ENCODE data around the gene POC1A. TPM values are rescaled to one million over a fixed set of nuclear protein-coding genes. Genes with fewer than 3 reads are reported as not detected.

The POC1A gene
- total and polyA plus RNA-seq, 2 donors (not counting 3 experiments of a cell fraction or from before 2014, with no cell fraction given) = 14.8 to 19.4 TPM

DNA sequence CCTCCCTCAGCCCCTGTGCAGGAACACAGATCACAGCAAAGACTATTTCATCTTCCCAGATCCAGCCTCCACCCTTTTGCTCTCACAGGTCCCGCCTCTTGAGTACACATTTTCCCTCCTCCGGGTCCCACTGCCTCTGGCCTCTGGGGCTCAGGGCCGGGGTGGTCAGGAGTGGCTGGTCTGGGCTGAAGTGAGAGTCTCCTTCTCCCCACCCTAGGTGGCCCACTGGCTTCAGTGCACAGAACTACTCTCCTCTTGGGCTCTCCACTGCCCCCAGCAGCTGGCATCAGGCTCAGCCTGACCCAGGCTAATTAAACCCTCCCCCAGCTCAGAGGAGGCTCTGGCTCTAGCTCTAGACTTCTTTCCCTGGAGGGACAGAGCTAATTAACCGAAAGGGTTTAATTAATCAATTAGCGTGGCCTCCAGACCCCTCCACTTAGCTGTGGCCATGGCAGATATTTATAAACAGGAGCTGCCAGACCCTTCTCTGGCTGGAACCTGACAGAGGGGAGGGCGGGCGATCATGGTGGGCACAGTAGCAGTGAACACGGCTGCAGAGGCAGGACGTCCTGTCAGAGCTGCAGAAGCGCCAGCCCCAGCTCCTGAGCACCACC is 113.0 kb downstream of the POC1A start:
- H2AFZ ChIP-seq (ENCODE audit: low read depth, low read length) = no peak overlapping the region
- dilution Hi-C loops (cut with MboI; ENCODE audit: extremely low pct_ligation_motif_present, low sequenced_read_pairs) = no loop called here

GRCh38 chr3:52040600-52040999 is 113.6 kb downstream of the POC1A start:
- Histone ChIP-seq H2AFZ (ENCODE audit: low read depth, low read length) (no peak overlapping the region), H3K4me3 (replicated peaks in 1 of 3; ENCODE audit: insufficient read depth in 1 of 3, low read depth in 1 of 3, low read length in 3 of 3) (no peak overlapping the region), H3K4me2 (ENCODE audit: insufficient read depth, low read length) (no peak overlapping the region), H3K4me1 (ENCODE audit: control insufficient read depth, extremely low read depth, insufficient read depth, low read length) (peaks cover 1% of the 10 kb centered on the region), H3K36me3 (ENCODE audit: control insufficient read depth in 2 of 2, extremely low read depth in 1 of 2, insufficient read depth in 2 of 2, low read length in 2 of 2) (no peaks in the 10 kb centered on the region), H3K27me3 (ENCODE audit: control insufficient read depth in 2 of 2, insufficient read depth in 2 of 2, low read length in 2 of 2) (no peaks in the 10 kb centered on the region), H3K9me1 (replicated peaks; ENCODE audit: control insufficient read depth, extremely low read depth, insufficient read depth, low read length) (no peaks in the 10 kb centered on the region), H3K79me2 (ENCODE audit: control insufficient read depth, insufficient read depth, low read length) (no peaks in the 10 kb centered on the region), H4K20me1 (replicated peaks; ENCODE audit: control insufficient read depth, extremely low read depth, insufficient read depth, low read length) (no peaks in the 10 kb centered on the region), H3K9ac (replicated peaks; ENCODE audit: extremely low read depth, insufficient read depth, low read length) (no peak overlapping the region), H3K9me3 (replicated peaks; ENCODE audit: control insufficient read depth, insufficient read depth, low read length) (no peaks in the 10 kb centered on the region), H3K27ac (ENCODE audit: insufficient read depth, low read depth, low read length) (no peak overlapping the region)
- DNase-seq (ENCODE audit: low read depth, low spot score) = no peak
- POLR2A ChIA-PET = no interaction called here
- intact Hi-C loops (cut with micrococcal nuclease) = no loop called here
- TF ChIP-seq GATA2 (IDR thresholded peaks at IDR 0.05; ENCODE audit: insufficient read depth, insufficient read length, low read depth, low read length) = no peak
- TF ChIP-seq EZH2 (IDR thresholded peaks at IDR 0.05; ENCODE audit: borderline replicate concordance, low read depth, low read length, severe bottlenecking) = no peak
- TF ChIP-seq POLR2AphosphoS5 (IDR thresholded peaks at IDR 0.05; ENCODE audit: insufficient read depth, low read depth, low read length) = no peak
- TF ChIP-seq, protein P1, sequence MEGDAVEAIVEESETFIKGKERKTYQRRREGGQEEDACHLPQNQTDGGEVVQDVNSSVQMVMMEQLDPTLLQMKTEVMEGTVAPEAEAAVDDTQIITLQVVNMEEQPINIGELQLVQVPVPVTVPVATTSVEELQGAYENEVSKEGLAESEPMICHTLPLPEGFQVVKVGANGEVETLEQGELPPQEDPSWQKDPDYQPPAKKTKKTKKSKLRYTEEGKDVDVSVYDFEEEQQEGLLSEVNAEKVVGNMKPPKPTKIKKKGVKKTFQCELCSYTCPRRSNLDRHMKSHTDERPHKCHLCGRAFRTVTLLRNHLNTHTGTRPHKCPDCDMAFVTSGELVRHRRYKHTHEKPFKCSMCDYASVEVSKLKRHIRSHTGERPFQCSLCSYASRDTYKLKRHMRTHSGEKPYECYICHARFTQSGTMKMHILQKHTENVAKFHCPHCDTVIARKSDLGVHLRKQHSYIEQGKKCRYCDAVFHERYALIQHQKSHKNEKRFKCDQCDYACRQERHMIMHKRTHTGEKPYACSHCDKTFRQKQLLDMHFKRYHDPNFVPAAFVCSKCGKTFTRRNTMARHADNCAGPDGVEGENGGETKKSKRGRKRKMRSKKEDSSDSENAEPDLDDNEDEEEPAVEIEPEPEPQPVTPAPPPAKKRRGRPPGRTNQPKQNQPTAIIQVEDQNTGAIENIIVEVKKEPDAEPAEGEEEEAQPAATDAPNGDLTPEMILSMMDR (IDR thresholded peaks at IDR 0.05; ENCODE audit: extremely low read depth in 1 of 2, insufficient read depth in 1 of 2, low read depth in 1 of 2, low read length in 2 of 2) = no peak
- no peak for TF ChIP-seq MYC (IDR thresholded peaks at IDR 0.05; ENCODE audit: low read depth, low read length)
- no peak for TF ChIP-seq JUN (IDR thresholded peaks at IDR 0.05; ENCODE audit: borderline replicate concordance, insufficient read depth, insufficient read length, low read depth)
- TF ChIP-seq, protein P2, sequence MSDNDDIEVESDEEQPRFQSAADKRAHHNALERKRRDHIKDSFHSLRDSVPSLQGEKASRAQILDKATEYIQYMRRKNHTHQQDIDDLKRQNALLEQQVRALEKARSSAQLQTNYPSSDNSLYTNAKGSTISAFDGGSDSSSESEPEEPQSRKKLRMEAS (IDR thresholded peaks at IDR 0.05; ENCODE audit: insufficient read depth, insufficient read length) = no peak
- no peak for TF ChIP-seq POLR2A (IDR thresholded peaks at IDR 0.05; ENCODE audit: low read depth, low read length)
- TF ChIP-seq FOS (IDR thresholded peaks at IDR 0.05; ENCODE audit: borderline replicate concordance, insufficient read depth, low read length) = no peak
- no TSS peak for BruUV-seq (replicated peaks)
- dilution Hi-C loops (cut with MboI; ENCODE audit: extremely low pct_ligation_motif_present, low sequenced_read_pairs) = no loop called here
- CTCF ChIA-PET = interaction anchor here (1.1 to 5.8 kb wide), 7 partner anchors 12 to 81 kb away, joined by 3 to 43 read pairs (median 7); partner anchors contain the start of gene DUSP7
- no peak for FAIRE-seq

More for the DNA sequence above, 113.0 kb downstream of the POC1A start:
- CTCF ChIA-PET = interaction anchor here (1.1 to 5.8 kb wide), 7 partner anchors 12 to 81 kb away, joined by 3 to 43 read pairs (median 7); partner anchors contain the start of gene DUSP7
- no peak overlapping the region for H3K4me3 ChIP-seq (replicated peaks in 1 of 3; ENCODE audit: insufficient read depth in 1 of 3, low read depth in 1 of 3, low read length in 3 of 3)
- no peak for DNase-seq (ENCODE audit: low read depth, low spot score)
- no TSS peak for BruUV-seq (replicated peaks)
- H3K36me3 ChIP-seq (ENCODE audit: control insufficient read depth in 2 of 2, extremely low read depth in 1 of 2, insufficient read depth in 2 of 2, low read length in 2 of 2) = no peaks in the 10 kb centered on the region
- peaks cover 8% of the 10 kb centered on the region for H3K4me1 ChIP-seq (ENCODE audit: control insufficient read depth, extremely low read depth, insufficient read depth, low read length)
- no peaks in the 10 kb centered on the region for H3K27me3 ChIP-seq (ENCODE audit: control insufficient read depth in 2 of 2, insufficient read depth in 2 of 2, low read length in 2 of 2)
- H3K79me2 ChIP-seq (ENCODE audit: control insufficient read depth, insufficient read depth, low read length) = no peaks in the 10 kb centered on the region
- no peaks in the 10 kb centered on the region for H3K9me3 ChIP-seq (replicated peaks; ENCODE audit: control insufficient read depth, insufficient read depth, low read length)
- H3K4me2 ChIP-seq (ENCODE audit: insufficient read depth, low read length) = no peak overlapping the region
- POLR2A ChIA-PET = no interaction called here
- no peaks in the 10 kb centered on the region for H4K20me1 ChIP-seq (replicated peaks; ENCODE audit: control insufficient read depth, extremely low read depth, insufficient read depth, low read length)
- intact Hi-C loops (cut with micrococcal nuclease) = no loop called here
- TF ChIP-seq, protein P1 (IDR thresholded peaks at IDR 0.05; ENCODE audit: extremely low read depth in 1 of 2, insufficient read depth in 1 of 2, low read depth in 1 of 2, low read length in 2 of 2) = peak; percentile 10 to 22
- TF ChIP-seq, protein P2 (IDR thresholded peaks at IDR 0.05; ENCODE audit: insufficient read depth, insufficient read length) = no peak
- no peak overlapping the region for H3K9ac ChIP-seq (replicated peaks; ENCODE audit: extremely low read depth, insufficient read depth, low read length)
- FAIRE-seq = no peak
- H3K27ac ChIP-seq (ENCODE audit: insufficient read depth, low read depth, low read length) = no peak overlapping the region
- H3K9me1 ChIP-seq (replicated peaks; ENCODE audit: control insufficient read depth, extremely low read depth, insufficient read depth, low read length) = no peaks in the 10 kb centered on the region

Data from endothelial cell of umbilical vein (primary cell).